Mucosa of rectum (tissue), 2 donors: ENCODE results near the gene P2RX4.
A peak's percentile ranks its signal among the peaks of the same experiment; 100 is the strongest.
"Not testable (repeated sequence)": the region's sequence is repeated elsewhere in the genome, so short reads cannot be mapped to it uniquely, and the experiment has no call there.

Experiments used
- H3K27ac ChIP-seq, 2 donors: one replicate each; pipeline ENCODE4 v1.7.0; 2013; ENCODE audit warnings: inconsistent platforms in 2 of 2, low read depth in 2 of 2, low read length in 2 of 2
- H3K27me3 ChIP-seq, 2 donors: one replicate each; pipeline ENCODE4 v1.7.0; 2013; ENCODE audit warnings: low read length in 2 of 2; ENCODE audit not compliant: control insufficient read depth in 2 of 2, insufficient read depth in 2 of 2
- H3K36me3 ChIP-seq, 2 donors: one replicate each; pipeline ENCODE4 v1.7.0; 2013; ENCODE audit warnings: low read length in 2 of 2; ENCODE audit not compliant: control insufficient read depth in 2 of 2, insufficient read depth in 2 of 2
- H3K4me1 ChIP-seq, 2 donors: one replicate each; pipeline ENCODE4 v1.7.0; 2013; ENCODE audit warnings: low read length in 2 of 2, mild to moderate bottlenecking in 1 of 2; ENCODE audit not compliant: control insufficient read depth in 2 of 2, insufficient read depth in 2 of 2
- H3K4me3 ChIP-seq, 2 donors: one replicate each; pipeline ENCODE4 v1.7.0; 2013; ENCODE audit warnings: low read length in 2 of 2
- H3K9ac ChIP-seq, 2 donors: one replicate each; pipeline ENCODE4 v1.7.0; 2013; ENCODE audit warnings: low read length in 2 of 2, low read depth in 1 of 2, mild to moderate bottlenecking in 1 of 2
- H3K9me3 ChIP-seq, 2 donors: one replicate each; pipeline ENCODE4 v1.7.0; 2013; ENCODE audit warnings: low read length in 2 of 2; ENCODE audit not compliant: control insufficient read depth in 2 of 2
- donor health status: healthy.
- donor health status: Normal muscosa, but diverticular disease.

P2RX4 gene

GRCh38 chr12:121218588-121219352 is 8.8 kb downstream of the P2RX4 start:
- no peaks in the 10 kb centered on the region for H3K9me3 ChIP-seq
- H3K4me1 ChIP-seq: peaks cover 32 to 68% of the 10 kb centered on the region in 2 donors
- peak overlapping the region; percentile 88 to 90 for H3K27ac ChIP-seq

GRCh38 chr12:121219353-121219986 is 9.5 kb downstream of the P2RX4 start:
- Histone ChIP-seq H3K4me1 (peaks cover 36 to 64% of the 10 kb centered on the region in 2 donors), H3K4me3 (no peak overlapping the region), H3K9me3 (no peaks in the 10 kb centered on the region), H3K27ac (peak overlapping the region in 1 of 2 donors; percentile 88), H3K27me3 (no peaks in the 10 kb centered on the region), H3K9ac (no peak overlapping the region), H3K36me3 (peaks cover 13 to 31% of the 10 kb centered on the region in 2 donors)

More at GRCh38 chr12:121218588-121219352, 8.8 kb downstream of the P2RX4 start:
- H3K4me3 ChIP-seq: no peak overlapping the region
- peak overlapping the region; percentile 44 to 58 for H3K9ac ChIP-seq
- peaks cover 11 to 27% of the 10 kb centered on the region in 2 donors for H3K36me3 ChIP-seq
- no peaks in the 10 kb centered on the region for H3K27me3 ChIP-seq

- Histone ChIP-seq H3K4me3 (no peak overlapping the region), H3K36me3 (peaks cover 17 to 35% of the 10 kb centered on the region in 2 donors), H3K4me1 (peaks cover 32 to 46% of the 10 kb centered on the region in 2 donors), H3K27ac (peak overlapping the region; percentile 91 to 94), H3K9me3 (no peaks in the 10 kb centered on the region), H3K27me3 (no peaks in the 10 kb centered on the region), H3K9ac (peak overlapping the region in 1 of 2 donors; percentile 0)
Measured at GRCh38 chr12:121222847-121223246, 12.9 kb downstream of the P2RX4 start.

- peak overlapping the region; percentile 91 to 94 for H3K27ac ChIP-seq
- H3K9me3 ChIP-seq: no peaks in the 10 kb centered on the region
- no peaks in the 10 kb centered on the region for H3K27me3 ChIP-seq
- H3K9ac ChIP-seq: peak overlapping the region; percentile 5 to 66
- no peak overlapping the region for H3K4me3 ChIP-seq
- peaks cover 19 to 39% of the 10 kb centered on the region in 2 donors for H3K36me3 ChIP-seq
- H3K4me1 ChIP-seq: peaks cover 26 to 41% of the 10 kb centered on the region in 2 donors
Measured at GRCh38 chr12:121223292-121224285, 13.7 kb downstream of the P2RX4 start.

GRCh38 chr12:121224591-121224990 is 14.7 kb downstream of the P2RX4 start:
- Histone ChIP-seq H3K4me1 (peaks cover 25 to 33% of the 10 kb centered on the region in 2 donors), H3K9ac (peak overlapping the region in 1 of 2 donors; percentile 14), H3K27me3 (no peaks in the 10 kb centered on the region), H3K27ac (no peak overlapping the region), H3K4me3 (no peak overlapping the region), H3K9me3 (no peaks in the 10 kb centered on the region), H3K36me3 (peaks cover 26 to 42% of the 10 kb centered on the region in 2 donors)

GRCh38 chr12:121226399-121226798 is 16.5 kb downstream of the P2RX4 start:
- Histone ChIP-seq H3K4me3 (no peak overlapping the region), H3K9me3 (no peaks in the 10 kb centered on the region), H3K36me3 (peaks cover 27 to 40% of the 10 kb centered on the region in 2 donors), H3K27me3 (no peaks in the 10 kb centered on the region), H3K27ac (peak overlapping the region; percentile 91 to 92), H3K4me1 (peaks cover 28 to 33% of the 10 kb centered on the region in 2 donors), H3K9ac (peak overlapping the region in 1 of 2 donors; percentile 2)

GRCh38 chr12:121226871-121227270 is 16.9 kb downstream of the P2RX4 start:
- H3K27me3 ChIP-seq, H3K9me3 ChIP-seq: not testable (repeated sequence)
- Histone ChIP-seq H3K27ac (peak overlapping the region; percentile 91 to 92), H3K36me3 (peaks cover 29 to 39% of the 10 kb centered on the region in 2 donors), H3K9ac (peak overlapping the region; percentile 63 to 66), H3K4me1 (peaks cover 28 to 33% of the 10 kb centered on the region in 2 donors), H3K4me3 (peak overlapping the region in 1 of 2 donors; percentile 7)

- H3K9me3 ChIP-seq: no peaks in the 10 kb centered on the region
- peaks cover 28 to 33% of the 10 kb centered on the region in 2 donors for H3K4me1 ChIP-seq
- peak overlapping the region; percentile 91 to 92 for H3K27ac ChIP-seq
- H3K9ac ChIP-seq: peak overlapping the region; percentile 63 to 66
- H3K4me3 ChIP-seq: no peak overlapping the region
- no peaks in the 10 kb centered on the region for H3K27me3 ChIP-seq
- peaks cover 33 to 41% of the 10 kb centered on the region in 2 donors for H3K36me3 ChIP-seq
Measured at GRCh38 chr12:121227294-121227693, 17.4 kb downstream of the P2RX4 start.

GRCh38 chr12:121228919-121229665 is 19.2 kb downstream of the P2RX4 start:
- Histone ChIP-seq H3K27me3 (no peaks in the 10 kb centered on the region), H3K36me3 (peaks cover 40 to 43% of the 10 kb centered on the region in 2 donors), H3K4me1 (peaks cover 14 to 17% of the 10 kb centered on the region in 2 donors), H3K9me3 (no peaks in the 10 kb centered on the region), H3K27ac (no peak overlapping the region), H3K9ac (no peak overlapping the region), H3K4me3 (no peak overlapping the region)
